Ovary (tissue), 3 donors: ENCODE results near the gene GHITM.
"Not testable (repeated sequence)": the region's sequence is repeated elsewhere in the genome, so short reads cannot be mapped to it uniquely, and the experiment has no call there.

Experiments
- CTCF ChIP-seq, 3 donors: fragments of 450-650 bp in 2 of 3; fragments of 200-600 bp in 1 of 3; IDR thresholded peaks; one replicate each; pipeline versions ENCODE4 v1.5.1 to v1.8.0; 2016 to 2022; ENCODE audit warnings: antibody characterized with exemption in 3 of 3, mild to moderate bottlenecking in 1 of 3
- EP300 ChIP-seq: sonication (generic); formaldehyde crosslinking; IDR thresholded peaks from one replicate; pipeline ENCODE4 v1.6.1; 2017; ENCODE audit warnings: antibody characterized with exemption
- POLR2A ChIP-seq: fragments of 450-650 bp; IDR thresholded peaks from one replicate; pipeline ENCODE4 v1.6.1; 2017; ENCODE audit warnings: antibody characterized with exemption, mild to moderate bottlenecking, moderate library complexity
- donor health status: DM: no; HTN: no; CAD: no.

- not testable (repeated sequence) for TF ChIP-seq EP300; POLR2A; CTCF (IDR thresholded peaks at IDR 0.05)
Measured at GRCh38 chr10:84168382-84168781, 29.1 kb downstream of the GHITM start.
